ENCODE data around the gene ABL2.

DNA sequence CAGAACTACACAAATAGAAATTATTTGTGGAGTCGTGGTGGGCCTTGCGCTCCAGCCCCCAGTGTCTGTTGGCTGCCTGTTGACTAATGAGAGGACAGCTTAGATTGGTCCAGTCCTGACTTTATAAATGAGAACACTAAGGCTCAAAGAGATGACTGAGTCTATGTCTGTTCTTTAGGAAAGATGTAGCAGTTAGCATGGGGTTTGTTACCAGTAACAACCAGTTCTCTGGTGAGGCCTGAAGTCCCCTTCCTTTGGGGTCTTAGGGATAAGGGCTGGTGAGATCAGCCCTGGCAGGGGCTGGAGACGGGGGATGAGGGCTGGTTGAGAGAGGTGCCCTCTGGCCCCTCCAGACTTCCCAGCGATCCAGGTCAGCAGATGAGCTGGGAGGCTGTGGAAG, 138.6 kb downstream of the ABL2 start:
- no peak for TF ChIP-seq REST (IDR thresholded peaks at IDR 0.05; ENCODE audit: insufficient read depth in 1 of 2, low read depth in 2 of 2, low read length in 1 of 2)
- no peak for TF ChIP-seq CTCF (IDR thresholded peaks at IDR 0.05)
- TF ChIP-seq SIN3A (IDR thresholded peaks at IDR 0.05; ENCODE audit: borderline replicate concordance, insufficient read depth, low read depth, low read length) = no peak

Data from Panc1 (cell line).